Fibroblast of upper back skin (primary cell): ENCODE results near the gene ARRDC2.

Experiments
- DNase-seq: peaks from one replicate; pipeline ENCODE4 v3.0.0-alpha.2; 2013

The ARRDC2 gene

DNA sequence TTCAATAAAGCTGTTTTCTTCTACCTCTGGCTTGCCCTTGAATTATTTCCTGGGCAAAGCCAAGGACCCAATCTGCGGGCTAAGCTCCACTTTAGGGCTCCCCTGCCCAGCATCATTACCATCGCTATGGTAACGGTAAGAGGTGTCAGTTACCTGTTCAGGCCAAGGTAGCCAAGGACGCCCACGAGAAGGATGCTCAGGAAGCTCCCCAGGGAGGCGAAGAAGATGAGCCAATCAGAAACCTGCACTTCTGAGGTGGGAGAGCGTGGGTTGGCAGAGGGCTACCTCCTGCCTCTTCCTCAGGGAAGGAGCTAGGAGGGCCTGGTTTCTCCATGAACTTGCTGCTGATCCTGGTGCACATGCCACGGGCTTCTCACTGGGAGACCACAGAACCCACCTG, 54.1 kb downstream of the ARRDC2 start:
- DNase-seq = no peak

DNA sequence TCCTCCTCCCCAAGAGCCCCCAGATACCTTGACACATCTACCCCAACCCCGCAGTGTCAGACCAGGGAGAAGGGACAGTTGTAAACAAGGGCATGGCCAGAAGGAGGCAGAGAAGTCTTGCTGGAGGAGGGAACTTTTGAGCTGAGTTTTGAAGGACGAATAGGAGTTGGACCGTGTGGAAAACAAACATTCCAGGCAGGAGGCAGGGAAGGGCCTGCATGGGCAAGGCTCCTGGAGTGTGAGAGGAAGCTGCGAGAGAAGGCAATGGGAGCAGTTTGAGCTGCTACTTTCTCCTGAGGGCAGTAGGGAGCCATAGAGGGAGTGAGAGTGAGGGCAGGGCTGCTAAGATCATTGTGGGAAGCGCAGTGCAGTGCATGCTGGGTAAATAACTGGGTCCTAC, 55.5 kb downstream of the ARRDC2 start:
- DNase-seq = no peak
